Measurements from ENCODE around the gene GIPC3.

DNA sequence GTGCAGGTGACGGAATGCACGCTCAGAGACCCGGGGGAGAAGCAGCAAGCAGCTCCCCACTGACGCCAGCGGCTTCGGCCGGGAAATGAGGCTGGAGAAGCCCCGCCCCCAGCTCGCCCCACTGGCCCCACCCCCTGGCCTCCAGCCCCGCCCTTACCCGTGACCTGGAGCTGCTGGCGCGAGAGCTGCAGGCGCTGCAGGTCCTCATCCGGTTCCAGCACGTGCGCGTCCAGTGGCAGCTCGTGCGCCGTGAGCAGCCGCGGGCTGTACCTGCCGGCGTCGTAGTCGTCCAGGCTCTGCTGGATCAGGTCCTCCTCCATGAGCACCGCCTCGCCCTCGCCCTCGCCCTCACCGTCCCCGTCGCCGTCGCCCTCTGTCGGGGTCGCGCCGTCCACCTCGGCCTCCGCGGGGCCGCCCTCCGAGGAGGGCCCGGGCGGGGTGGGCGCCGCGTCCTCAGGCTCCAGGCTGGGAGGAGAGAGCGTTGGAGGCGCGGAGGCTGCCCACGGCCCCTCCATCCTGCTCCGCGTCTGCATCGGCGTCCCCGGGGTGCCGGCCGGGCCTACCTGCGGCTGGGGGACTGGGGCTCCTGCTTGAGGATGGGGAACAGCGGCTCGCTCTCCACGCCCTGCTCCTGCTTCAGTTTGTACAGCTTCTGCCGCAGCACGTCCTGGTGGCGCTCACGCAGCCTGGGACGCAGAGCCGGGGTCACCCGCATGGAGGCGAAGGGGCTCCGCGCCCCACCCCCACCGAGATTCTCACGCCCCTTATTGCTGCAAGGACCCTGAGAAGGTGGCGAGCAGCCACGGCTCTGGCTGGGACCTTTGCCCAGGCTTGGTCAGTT lies 27.8 kb downstream of the GIPC3 start:
- TF ChIP-seq POLR2AphosphoS5 (IDR thresholded peaks at IDR 0.05) (no peak), CTCF (IDR thresholded peaks at IDR 0.05) (no peak), POLR2A (IDR thresholded peaks at IDR 0.05) (no peak)

Data from prostate gland (tissue), 2 donors.